Mucosa of stomach (tissue), 1 donor: ENCODE results near the gene TCF7L2.

Source experiments
- H3K27me3 ChIP-seq: one replicate; pipeline ENCODE4 v1.7.0; 2013; ENCODE audit warnings: mild to moderate bottlenecking, low read length; ENCODE audit not compliant: control insufficient read depth, insufficient read depth
- H3K36me3 ChIP-seq: one replicate; pipeline ENCODE4 v1.7.0; 2013; ENCODE audit warnings: low read length; ENCODE audit not compliant: control insufficient read depth, insufficient read depth
- H3K4me1 ChIP-seq: one replicate; pipeline ENCODE4 v1.7.0; 2013; ENCODE audit warnings: mild to moderate bottlenecking, low read length; ENCODE audit not compliant: control insufficient read depth, insufficient read depth
- H3K4me3 ChIP-seq: one replicate; pipeline ENCODE4 v1.7.0; 2013; ENCODE audit warnings: low read length
- H3K9ac ChIP-seq: one replicate; pipeline ENCODE4 v1.7.0; 2013; ENCODE audit warnings: mild to moderate bottlenecking, low read length, moderate library complexity
- H3K9me3 ChIP-seq: one replicate; pipeline ENCODE4 v1.7.0; 2013; ENCODE audit warnings: mild to moderate bottlenecking, low read length, moderate library complexity; ENCODE audit not compliant: control insufficient read depth
- donor health status: Pancreatic carcinoma.

The TCF7L2 gene

GRCh38 chr10:113149626-113150025 lies 199.6 kb downstream of the TCF7L2 start:
- no peak overlapping the region for H3K9ac ChIP-seq
- H3K36me3 ChIP-seq, result peaks cover 30% of the 10 kb centered on the region
- no peak overlapping the region for H3K4me3 ChIP-seq
- H3K9me3 ChIP-seq, result no peaks in the 10 kb centered on the region
- H3K4me1 ChIP-seq, result no peaks in the 10 kb centered on the region
- no peaks in the 10 kb centered on the region for H3K27me3 ChIP-seq

GRCh38 chr10:113151190-113151666 lies 201.2 kb downstream of the TCF7L2 start:
- no peaks in the 10 kb centered on the region for H3K9me3 ChIP-seq
- no peak overlapping the region for H3K4me3 ChIP-seq
- H3K27me3 ChIP-seq, result no peaks in the 10 kb centered on the region
- H3K36me3 ChIP-seq, result peaks cover 30% of the 10 kb centered on the region
- no peak overlapping the region for H3K9ac ChIP-seq
- no peaks in the 10 kb centered on the region for H3K4me1 ChIP-seq

GRCh38 chr10:113153493-113154102 lies 203.6 kb downstream of the TCF7L2 start:
- Histone ChIP-seq H3K4me1 (no peaks in the 10 kb centered on the region), H3K9ac (no peak overlapping the region), H3K36me3 (peaks cover 37% of the 10 kb centered on the region), H3K27me3 (no peaks in the 10 kb centered on the region), H3K4me3 (no peak overlapping the region), H3K9me3 (no peaks in the 10 kb centered on the region)

- Histone ChIP-seq H3K36me3 (peaks cover 39% of the 10 kb centered on the region), H3K4me1 (no peaks in the 10 kb centered on the region), H3K4me3 (no peak overlapping the region), H3K27me3 (no peaks in the 10 kb centered on the region), H3K9ac (no peak overlapping the region), H3K9me3 (no peaks in the 10 kb centered on the region)
Observed at GRCh38 chr10:113157441-113157840, 207.4 kb downstream of the TCF7L2 start.

GRCh38 chr10:113158183-113158582 lies 208.1 kb downstream of the TCF7L2 start:
- Histone ChIP-seq H3K9ac (no peak overlapping the region), H3K4me1 (no peaks in the 10 kb centered on the region), H3K27me3 (no peaks in the 10 kb centered on the region), H3K36me3 (peaks cover 31% of the 10 kb centered on the region), H3K4me3 (no peak overlapping the region), H3K9me3 (no peaks in the 10 kb centered on the region)

- Histone ChIP-seq H3K36me3 (peaks cover 24% of the 10 kb centered on the region), H3K9ac (no peak overlapping the region), H3K4me3 (no peak overlapping the region), H3K4me1 (no peaks in the 10 kb centered on the region), H3K9me3 (no peaks in the 10 kb centered on the region), H3K27me3 (no peaks in the 10 kb centered on the region)
Observed at GRCh38 chr10:113159563-113159962, 209.5 kb downstream of the TCF7L2 start.

- H3K4me1 ChIP-seq, result no peaks in the 10 kb centered on the region
- H3K36me3 ChIP-seq, result peaks cover 24% of the 10 kb centered on the region
- H3K9ac ChIP-seq, result no peak overlapping the region
- H3K9me3 ChIP-seq, result no peaks in the 10 kb centered on the region
- H3K27me3 ChIP-seq, result no peaks in the 10 kb centered on the region
- H3K4me3 ChIP-seq, result no peak overlapping the region
Observed at GRCh38 chr10:113160641-113161040, 210.6 kb downstream of the TCF7L2 start.

- Histone ChIP-seq H3K4me1 (no peaks in the 10 kb centered on the region), H3K9ac (no peak overlapping the region), H3K9me3 (no peaks in the 10 kb centered on the region), H3K27me3 (no peaks in the 10 kb centered on the region), H3K4me3 (no peak overlapping the region), H3K36me3 (peaks cover 24% of the 10 kb centered on the region)
Observed at GRCh38 chr10:113161066-113161465, 211.0 kb downstream of the TCF7L2 start.

- peaks cover 13% of the 10 kb centered on the region for H3K36me3 ChIP-seq
Observed at GRCh38 chr10:113162960-113163359, 212.9 kb downstream of the TCF7L2 start.

GRCh38 chr10:113165673-113166072 lies 215.6 kb downstream of the TCF7L2 start:
- Histone ChIP-seq H3K9me3 (no peaks in the 10 kb centered on the region), H3K36me3 (peaks cover 11% of the 10 kb centered on the region), H3K4me3 (no peak overlapping the region), H3K27me3 (no peaks in the 10 kb centered on the region), H3K9ac (no peak overlapping the region), H3K4me1 (no peaks in the 10 kb centered on the region)

More at GRCh38 chr10:113162960-113163359, 212.9 kb downstream of the TCF7L2 start:
- Histone ChIP-seq H3K4me3 (no peak overlapping the region), H3K27me3 (no peaks in the 10 kb centered on the region), H3K9ac (no peak overlapping the region), H3K4me1 (no peaks in the 10 kb centered on the region), H3K9me3 (no peaks in the 10 kb centered on the region)

GRCh38 chr10:113167702-113168101 lies 217.7 kb downstream of the TCF7L2 start:
- no peaks in the 10 kb centered on the region for H3K36me3 ChIP-seq
- no peak overlapping the region for H3K4me3 ChIP-seq
- H3K9ac ChIP-seq, result no peak overlapping the region
- H3K4me1 ChIP-seq, result no peaks in the 10 kb centered on the region
- H3K27me3 ChIP-seq, result no peaks in the 10 kb centered on the region
- H3K9me3 ChIP-seq, result no peaks in the 10 kb centered on the region

GRCh38 chr10:113168584-113168983 lies 218.5 kb downstream of the TCF7L2 start:
- no peaks in the 10 kb centered on the region for H3K36me3 ChIP-seq
- H3K9ac ChIP-seq, result no peak overlapping the region
- no peak overlapping the region for H3K4me3 ChIP-seq
- no peaks in the 10 kb centered on the region for H3K27me3 ChIP-seq
- H3K4me1 ChIP-seq, result no peaks in the 10 kb centered on the region
- no peaks in the 10 kb centered on the region for H3K9me3 ChIP-seq

- no peaks in the 10 kb centered on the region for H3K27me3 ChIP-seq
- H3K4me1 ChIP-seq, result no peaks in the 10 kb centered on the region
- H3K9ac ChIP-seq, result no peak overlapping the region
- no peaks in the 10 kb centered on the region for H3K9me3 ChIP-seq
- no peak overlapping the region for H3K4me3 ChIP-seq
- no peaks in the 10 kb centered on the region for H3K36me3 ChIP-seq
Observed at GRCh38 chr10:113169111-113169510, 219.1 kb downstream of the TCF7L2 start.
